Adipocyte (in vitro differentiated cells): Measurements from ENCODE around the gene METTL1.
"Not testable (repeated sequence)": the region's sequence is repeated elsewhere in the genome, so short reads cannot be mapped to it uniquely, and the experiment has no call there.

Experiments used
- DNase-seq: peaks from one replicate; pipeline ENCODE4 v3.0.0-alpha.2; 2015; ENCODE audit warnings: low read depth
- H3K27me3 ChIP-seq: replicated peaks from 2 replicates; pipeline ENCODE4 v1.7.0; 2013; ENCODE audit warnings: mild to moderate bottlenecking, low read length, moderate library complexity; ENCODE audit not compliant: control insufficient read depth, insufficient read depth
- H3K36me3 ChIP-seq: 2 replicates; pipeline ENCODE4 v1.7.0; 2013; ENCODE audit warnings: low read length, mild to moderate bottlenecking, moderate library complexity; ENCODE audit not compliant: control insufficient read depth, insufficient read depth, severe bottlenecking
- H3K4me1 ChIP-seq: 2 replicates; pipeline ENCODE4 v1.7.0; 2013; ENCODE audit warnings: mild to moderate bottlenecking, low read length, moderate library complexity; ENCODE audit not compliant: control insufficient read depth, insufficient read depth
- H3K4me3 ChIP-seq: 2 replicates; pipeline ENCODE4 v1.7.0; 2013; ENCODE audit warnings: mild to moderate bottlenecking, low read length, moderate library complexity
- H3K9ac ChIP-seq: 2 replicates; pipeline ENCODE4 v1.7.0; 2013; ENCODE audit warnings: mild to moderate bottlenecking, low read length, moderate library complexity
- H3K9me3 ChIP-seq: 2 replicates; pipeline ENCODE4 v1.7.0; 2013; ENCODE audit warnings: mild to moderate bottlenecking, low read length, moderate library complexity; ENCODE audit not compliant: control insufficient read depth

Gene METTL1

DNA sequence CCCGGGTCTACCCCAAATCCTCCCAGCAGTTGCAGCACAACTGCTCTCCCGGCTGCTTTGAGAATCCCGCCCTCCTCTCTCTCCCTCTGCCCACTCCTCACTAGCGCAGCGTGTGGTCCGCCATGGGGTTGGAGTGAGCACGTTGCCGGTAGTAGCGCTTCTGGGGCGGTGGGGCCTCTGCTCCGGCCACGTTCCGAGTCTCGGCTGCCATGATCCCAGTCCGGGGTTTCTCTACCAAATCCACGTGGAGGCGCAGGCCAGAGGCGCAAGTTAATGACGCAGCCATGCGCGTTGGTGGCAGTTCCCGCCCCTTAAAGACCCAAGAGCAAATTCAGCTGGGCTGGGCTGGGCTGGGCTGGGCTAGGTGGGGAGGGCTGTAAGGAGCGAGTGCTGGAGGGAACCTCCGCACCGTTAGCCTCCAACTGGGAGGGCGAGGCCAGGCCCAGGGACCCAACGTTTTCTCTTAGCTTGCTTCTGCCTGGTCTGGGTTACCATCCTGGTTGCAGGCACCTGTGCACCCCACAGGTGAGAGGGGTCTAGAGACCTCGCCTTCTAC, at the start of gene METTL1:
METTL1 (minus strand) TSS at position 233 of the 556 bp plus-strand sequence; CDS start at position 211, 22 bp downstream.
- Histone ChIP-seq H3K36me3 (peaks cover 35% of the 10 kb centered on the region), H3K4me1 (peaks cover 22% of the 10 kb centered on the region), H3K9me3 (no peaks in the 10 kb centered on the region), H3K4me3 (peak within 1 kb of the TSS; percentile 95), H3K27me3 (peaks cover 7% of the 10 kb centered on the region), H3K9ac (peak within 1 kb of the TSS; percentile 94)
- DNase-seq: peak; percentile 98

DNA sequence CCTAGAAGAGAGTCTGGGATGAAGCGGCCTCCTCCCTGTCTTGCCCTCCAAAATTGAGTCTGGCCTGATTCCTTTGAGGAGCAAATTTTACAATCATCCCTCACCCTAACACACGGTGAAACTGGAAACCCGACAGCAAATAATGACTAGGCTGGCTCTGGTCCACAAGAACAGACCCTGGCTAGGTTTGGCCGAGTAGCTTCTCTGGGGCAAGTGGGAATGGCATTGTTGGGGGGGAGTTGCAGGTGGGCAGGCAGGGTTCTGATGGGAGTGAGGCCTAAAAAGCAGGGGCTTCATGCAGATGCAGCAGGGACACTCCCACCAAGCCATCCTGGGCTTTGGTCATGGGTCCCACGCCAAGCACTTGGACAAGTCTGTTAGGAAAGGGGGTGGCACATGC, 49.1 kb upstream of the METTL1 start:
- DNase-seq, H3K9me3 ChIP-seq, H3K27me3 ChIP-seq, H3K4me3 ChIP-seq, H3K9ac ChIP-seq: not testable (repeated sequence)
- H3K4me1 ChIP-seq: peaks cover 20% of the 10 kb centered on the region
- peaks cover 67% of the 10 kb centered on the region for H3K36me3 ChIP-seq

DNA sequence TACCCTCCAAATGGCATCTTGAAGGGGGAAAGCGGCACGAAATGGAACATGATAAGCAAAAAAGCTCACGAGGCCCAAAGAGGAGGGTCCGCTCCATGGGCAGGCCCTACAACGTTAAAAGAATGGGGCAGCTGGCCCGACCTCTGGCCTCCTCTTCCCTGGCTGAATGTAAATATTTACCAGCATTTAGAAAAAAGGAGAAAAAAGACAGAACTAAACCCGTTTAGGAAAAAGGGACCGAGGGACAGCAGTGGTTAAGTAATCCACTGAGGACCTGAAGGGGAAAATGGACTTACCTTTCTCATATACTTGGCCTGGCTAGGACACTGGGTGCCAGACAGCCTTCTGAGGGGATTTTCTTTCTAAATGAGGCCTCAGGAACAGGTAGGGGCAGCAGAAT, 48.2 kb upstream of the METTL1 start:
- not testable (repeated sequence) for H3K27me3 ChIP-seq, DNase-seq
- peaks cover 61% of the 10 kb centered on the region for H3K36me3 ChIP-seq

DNA sequence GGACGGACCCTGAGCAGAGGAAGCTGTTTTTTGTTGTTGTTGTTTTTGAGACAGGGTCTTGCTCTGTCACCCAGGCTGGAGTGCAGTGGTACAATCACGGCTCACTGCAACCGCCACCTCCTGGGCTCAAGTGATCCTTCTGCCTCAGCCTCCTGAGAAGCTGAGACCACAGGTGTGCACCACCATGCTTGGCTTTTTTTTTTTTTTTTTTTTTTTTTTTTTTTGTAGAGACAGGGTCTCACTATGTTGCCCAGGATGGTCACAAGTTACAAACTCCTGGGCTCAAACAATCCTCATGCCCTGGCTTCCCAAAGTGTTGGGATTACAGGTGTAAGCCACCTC, 46.1 kb upstream of the METTL1 start:
- H3K9ac ChIP-seq: peak overlapping the region; percentile 48
- not testable (repeated sequence) for H3K27me3 ChIP-seq, DNase-seq, H3K9me3 ChIP-seq, H3K4me3 ChIP-seq
- H3K4me1 ChIP-seq: peaks cover 40% of the 10 kb centered on the region
- H3K36me3 ChIP-seq: peaks cover 40% of the 10 kb centered on the region

More for the DNA sequence above, 48.2 kb upstream of the METTL1 start:
- H3K4me3 ChIP-seq, H3K9ac ChIP-seq, H3K9me3 ChIP-seq: not testable (repeated sequence)
- peaks cover 29% of the 10 kb centered on the region for H3K4me1 ChIP-seq

DNA sequence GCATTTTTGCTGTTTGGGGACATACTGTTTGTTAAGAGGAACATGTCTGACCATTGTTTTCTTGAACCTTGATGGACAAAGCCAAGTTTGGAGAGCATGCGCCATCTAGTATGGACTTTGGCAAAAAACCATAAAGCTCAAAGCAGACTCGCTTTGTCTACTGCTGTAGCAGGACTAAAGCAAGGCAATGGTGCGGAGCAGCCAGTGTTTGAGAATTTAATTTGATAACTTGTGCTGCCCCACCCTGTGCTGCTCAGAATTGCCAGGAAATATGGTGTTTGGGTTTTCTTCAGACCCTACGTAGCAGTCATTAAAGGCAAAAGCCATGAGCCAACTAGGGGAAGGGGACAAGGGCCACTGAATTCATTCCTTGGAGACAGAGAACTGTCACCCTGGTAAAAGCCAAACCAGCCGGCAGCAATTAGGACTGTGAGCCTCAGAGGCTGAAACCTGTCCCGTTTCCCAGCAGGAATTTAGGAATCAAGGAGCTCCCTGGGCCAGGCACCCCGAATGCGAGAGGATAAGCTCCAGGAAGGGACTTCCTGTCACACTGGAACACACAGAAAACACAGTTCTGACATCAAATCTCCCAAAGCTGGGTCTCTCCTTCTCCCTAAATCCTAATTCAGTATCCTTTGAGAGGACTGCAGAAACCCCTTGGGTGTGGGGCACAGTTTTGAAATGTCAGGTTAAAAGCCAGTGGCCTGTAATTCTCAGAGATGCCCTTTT, 45.5 kb upstream of the METTL1 start:
- Histone ChIP-seq H3K4me3 (no peak overlapping the region), H3K9me3 (no peaks in the 10 kb centered on the region), H3K9ac (peak overlapping the region; percentile 48), H3K27me3 (no peaks in the 10 kb centered on the region), H3K4me1 (peaks cover 40% of the 10 kb centered on the region), H3K36me3 (peaks cover 40% of the 10 kb centered on the region)
- DNase-seq: no peak

DNA sequence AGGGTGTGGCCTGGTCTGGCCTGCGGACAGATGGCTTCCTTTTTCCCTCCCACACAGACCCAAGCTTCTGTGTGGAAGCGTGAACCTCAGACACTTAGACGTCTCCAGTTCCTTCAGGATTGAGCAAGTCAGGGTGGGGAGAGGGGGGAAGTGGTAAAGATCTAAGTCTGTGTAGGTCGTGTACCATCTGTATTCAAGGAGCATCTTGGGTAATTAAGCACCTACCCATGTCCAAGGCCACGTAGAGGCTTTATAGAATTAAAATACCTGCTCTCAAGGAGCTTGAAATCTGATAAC, 44.9 kb upstream of the METTL1 start:
- no peak for DNase-seq
- Histone ChIP-seq H3K27me3 (no peaks in the 10 kb centered on the region), H3K4me3 (no peak overlapping the region), H3K4me1 (peaks cover 40% of the 10 kb centered on the region), H3K9me3 (no peaks in the 10 kb centered on the region), H3K9ac (no peak overlapping the region), H3K36me3 (peaks cover 41% of the 10 kb centered on the region)

DNA sequence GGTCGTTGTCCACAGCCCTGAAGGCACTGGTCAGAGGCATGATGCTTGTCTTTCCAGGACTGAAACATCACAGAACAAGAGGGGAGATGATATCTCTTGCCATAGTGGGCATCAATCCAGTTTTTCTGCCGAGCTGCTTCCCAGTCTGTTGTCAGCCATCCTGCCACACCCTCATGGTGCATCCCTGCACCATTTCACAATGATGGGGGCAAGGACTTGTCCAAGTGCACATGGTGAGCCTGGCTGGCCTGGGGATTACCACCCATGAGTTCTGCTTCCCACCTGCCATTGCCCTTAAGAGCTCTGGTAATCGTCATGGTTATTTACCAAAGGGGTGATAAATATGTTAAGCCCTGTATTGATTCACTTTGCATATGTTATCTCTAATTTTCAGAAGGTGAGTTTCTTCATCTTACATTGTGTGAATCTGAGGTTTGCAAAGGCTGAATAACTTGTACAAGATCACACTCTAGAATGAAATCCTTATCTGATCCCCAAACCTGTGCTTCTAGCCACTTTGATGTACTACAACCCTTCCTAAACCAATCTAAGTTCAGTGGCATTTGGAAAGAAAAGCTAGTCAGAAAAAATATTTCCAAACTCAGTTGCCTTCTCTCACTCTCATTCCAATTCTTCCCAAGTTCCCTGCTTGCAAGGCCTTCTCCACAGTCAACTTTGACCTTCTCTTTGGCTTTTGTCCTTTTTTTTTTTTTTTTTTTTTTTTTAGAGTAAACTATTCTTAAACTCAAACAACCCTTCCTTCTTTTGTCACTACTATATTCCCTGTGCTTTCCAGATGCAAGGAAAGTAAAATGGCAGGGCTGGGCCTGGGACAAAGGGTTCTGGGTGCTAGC, 44.3 kb upstream of the METTL1 start:
- DNase-seq: no peak
- H3K36me3 ChIP-seq: peaks cover 41% of the 10 kb centered on the region
- H3K9me3 ChIP-seq: no peaks in the 10 kb centered on the region
- no peaks in the 10 kb centered on the region for H3K27me3 ChIP-seq
- H3K9ac ChIP-seq: no peak overlapping the region
- peaks cover 40% of the 10 kb centered on the region for H3K4me1 ChIP-seq
- H3K4me3 ChIP-seq: no peak overlapping the region

DNA sequence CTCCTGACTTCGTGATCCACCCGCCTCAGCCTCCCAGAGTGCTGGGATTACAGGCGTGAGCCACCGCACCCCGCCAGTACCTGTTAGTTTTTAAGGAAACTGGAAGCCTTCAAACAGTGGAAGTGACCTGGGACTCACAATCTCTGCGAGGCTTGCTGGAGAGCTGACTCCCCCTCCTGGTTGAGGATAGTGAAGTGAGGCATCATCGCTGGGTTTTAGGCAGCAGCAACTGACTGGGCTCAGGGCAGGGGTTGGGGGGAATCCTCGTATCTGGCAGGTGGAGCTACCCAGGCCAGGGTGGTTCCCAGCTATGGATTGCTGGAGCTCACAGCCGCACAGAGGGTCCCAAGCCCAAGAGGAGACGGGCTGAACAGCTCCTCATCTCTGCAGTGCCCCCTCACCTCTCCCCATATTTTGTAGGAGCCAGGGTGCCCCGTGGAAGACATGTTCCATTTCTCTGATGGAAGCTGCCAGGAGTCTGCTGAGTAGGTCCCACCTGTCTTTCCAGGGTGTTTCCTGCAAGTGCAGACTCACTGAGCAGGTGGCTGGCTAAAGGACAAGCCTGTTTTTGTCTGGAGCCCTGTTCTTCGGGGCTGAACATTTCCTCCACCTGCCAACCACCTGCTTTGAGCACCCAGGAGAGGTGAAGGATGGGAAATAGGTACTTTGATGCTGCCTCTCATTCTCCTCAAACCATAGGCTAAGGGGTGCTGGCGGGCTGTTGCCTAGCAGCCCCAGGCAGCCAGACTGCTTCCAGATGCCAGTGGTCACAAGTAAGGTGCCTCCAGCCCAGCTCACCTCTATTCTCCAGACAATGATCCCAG, 43.5 kb upstream of the METTL1 start:
- Histone ChIP-seq H3K4me1 (peaks cover 40% of the 10 kb centered on the region), H3K9ac (no peak overlapping the region)
- DNase-seq: no peak

DNA sequence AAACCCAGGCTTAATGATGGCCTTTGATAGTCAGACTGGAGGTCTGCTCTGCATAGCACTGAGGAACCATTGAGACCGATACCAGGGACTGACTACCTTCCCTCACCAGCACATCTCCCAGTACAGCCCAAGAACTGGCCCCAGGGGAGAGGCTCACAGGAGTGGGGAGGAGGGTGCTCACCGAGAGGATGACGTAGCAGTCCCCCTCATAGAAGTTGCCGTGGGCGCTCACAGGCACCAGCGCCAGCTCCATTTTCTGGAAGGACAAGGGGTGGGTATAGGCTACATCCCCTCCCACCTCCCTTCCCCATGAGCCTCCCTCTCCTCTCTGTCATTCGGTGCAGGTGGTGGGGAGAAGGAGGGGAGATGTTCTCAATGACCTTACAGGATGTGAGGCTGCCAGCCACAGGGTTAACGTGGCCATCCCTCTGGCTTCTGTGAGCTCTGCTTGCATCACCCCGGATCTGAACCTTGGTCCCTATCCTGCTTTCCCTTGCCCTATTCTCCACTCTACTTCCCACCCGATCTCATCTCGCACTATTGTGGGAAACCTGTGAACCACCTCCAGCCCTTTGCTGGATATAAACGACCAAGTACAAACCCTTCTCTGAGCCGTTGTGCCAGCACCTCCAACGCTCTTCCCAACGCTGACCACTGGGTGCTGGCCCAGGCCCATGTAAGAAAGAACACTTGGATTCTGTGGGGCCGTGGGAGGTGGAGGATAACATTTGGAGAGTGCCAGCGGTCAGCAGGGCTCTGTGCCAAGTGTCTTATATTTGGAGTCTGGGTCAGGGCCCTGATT, 42.3 kb upstream of the METTL1 start:
- peaks cover 44% of the 10 kb centered on the region for H3K36me3 ChIP-seq
- no peaks in the 10 kb centered on the region for H3K9me3 ChIP-seq
- peaks cover 40% of the 10 kb centered on the region for H3K4me1 ChIP-seq
- no peak overlapping the region for H3K4me3 ChIP-seq
- H3K9ac ChIP-seq: no peak overlapping the region
- no peak for DNase-seq
- no peaks in the 10 kb centered on the region for H3K27me3 ChIP-seq

More for the DNA sequence above, 43.5 kb upstream of the METTL1 start:
- no peak overlapping the region for H3K4me3 ChIP-seq
- H3K27me3 ChIP-seq: no peaks in the 10 kb centered on the region
- peaks cover 42% of the 10 kb centered on the region for H3K36me3 ChIP-seq
- no peaks in the 10 kb centered on the region for H3K9me3 ChIP-seq

DNA sequence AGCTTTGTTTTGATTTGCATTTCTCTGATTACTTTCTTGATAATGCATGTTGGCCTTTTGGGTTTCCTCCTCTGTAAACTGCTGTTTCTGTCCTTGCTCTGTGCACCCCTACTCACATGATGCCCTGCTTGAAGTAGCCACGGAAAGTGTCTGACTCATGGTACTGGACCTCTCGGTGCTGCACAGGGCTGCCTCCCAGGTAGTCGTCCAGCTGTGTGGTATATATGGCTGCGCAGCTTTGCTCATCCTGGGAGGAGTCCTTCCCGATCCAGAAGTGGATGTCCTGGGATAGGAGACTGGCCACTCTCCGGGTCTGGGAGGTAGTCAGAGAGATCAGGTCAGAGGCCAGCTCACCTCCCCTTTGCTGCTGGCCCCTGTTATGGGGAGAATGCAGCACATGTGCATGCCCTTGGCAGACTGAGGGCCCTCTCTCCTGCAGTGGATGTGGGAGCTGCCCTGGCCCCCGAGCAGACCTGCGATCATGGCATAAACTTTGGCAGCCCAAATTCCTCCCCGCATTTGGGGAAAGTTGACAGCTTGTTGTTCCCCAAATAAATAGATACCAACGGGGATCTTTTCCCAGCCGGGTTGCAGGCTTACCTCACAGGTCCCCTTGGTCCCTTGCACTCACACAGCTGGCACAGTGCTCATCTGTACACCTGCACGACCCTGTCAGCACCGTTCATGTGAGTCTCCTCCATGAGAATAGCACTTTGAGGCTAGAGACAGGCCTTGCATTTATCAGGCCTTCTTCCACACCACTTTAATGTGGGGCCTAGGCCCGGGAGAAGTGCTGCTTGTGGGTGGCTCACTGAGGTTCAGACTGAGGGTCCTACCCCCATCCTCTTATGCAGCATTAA, 41.4 kb upstream of the METTL1 start:
- Histone ChIP-seq H3K4me1 (peaks cover 40% of the 10 kb centered on the region), H3K4me3 (no peak overlapping the region), H3K36me3 (peaks cover 52% of the 10 kb centered on the region), H3K27me3 (no peaks in the 10 kb centered on the region), H3K9me3 (no peaks in the 10 kb centered on the region), H3K9ac (no peak overlapping the region)
- DNase-seq: no peak
